ENCODE results near the gene RNF182.
"Not testable (repeated sequence)": the region's sequence is repeated elsewhere in the genome, so short reads cannot be mapped to it uniquely, and the experiment has no call there.

The RNF182 gene

GRCh38 chr6:13952101-13952500, 27.3 kb downstream of the RNF182 start:
- no peak for DNase-seq (ENCODE audit: low read depth)
- TF ChIP-seq CTCF (IDR thresholded peaks at IDR 0.05; ENCODE audit: low read length, missing control alignments): no peak
- no peak overlapping the region for H3K4me3 ChIP-seq (replicated peaks; ENCODE audit: low read depth, low read length)

- TF ChIP-seq CTCF (IDR thresholded peaks at IDR 0.05; ENCODE audit: low read length, missing control alignments): no peak
- H3K4me3 ChIP-seq (replicated peaks; ENCODE audit: low read depth, low read length): no peak overlapping the region
- DNase-seq (ENCODE audit: low read depth): no peak
These were observed 28.4 kb downstream of the RNF182 start for GRCh38 chr6:13953061-13953705.

GRCh38 chr6:13965582-13966127, 40.9 kb downstream of the RNF182 start:
- TF ChIP-seq CTCF (IDR thresholded peaks at IDR 0.05; ENCODE audit: low read length, missing control alignments): no peak
- no peak overlapping the region for H3K4me3 ChIP-seq (replicated peaks; ENCODE audit: low read depth, low read length)

GRCh38 chr6:13971303-13971702, 46.6 kb downstream of the RNF182 start:
- no peak for TF ChIP-seq CTCF (IDR thresholded peaks at IDR 0.05; ENCODE audit: low read length, missing control alignments)
- no peak overlapping the region for H3K4me3 ChIP-seq (replicated peaks; ENCODE audit: low read depth, low read length)
- no peak for DNase-seq (ENCODE audit: low read depth)

More at GRCh38 chr6:13965582-13966127, 40.9 kb downstream of the RNF182 start:
- DNase-seq (ENCODE audit: low read depth): no peak

- DNase-seq (ENCODE audit: low read depth); H3K4me3 ChIP-seq (replicated peaks; ENCODE audit: low read depth, low read length): not testable (repeated sequence)
These were observed 47.9 kb downstream of the RNF182 start for GRCh38 chr6:13972602-13973001.

- DNase-seq (ENCODE audit: low read depth); H3K4me3 ChIP-seq (replicated peaks; ENCODE audit: low read depth, low read length): not testable (repeated sequence)
These were observed 48.7 kb downstream of the RNF182 start for GRCh38 chr6:13973422-13973821.

- DNase-seq (ENCODE audit: low read depth): no peak
- H3K4me3 ChIP-seq (replicated peaks; ENCODE audit: low read depth, low read length): no peak overlapping the region
- TF ChIP-seq CTCF (IDR thresholded peaks at IDR 0.05; ENCODE audit: low read length, missing control alignments): no peak
These were observed 53.4 kb downstream of the RNF182 start for GRCh38 chr6:13978102-13978640.

GRCh38 chr6:13978787-13979186, 54.0 kb downstream of the RNF182 start:
- DNase-seq (ENCODE audit: low read depth): no peak
- no peak for TF ChIP-seq CTCF (IDR thresholded peaks at IDR 0.05; ENCODE audit: low read length, missing control alignments)
- H3K4me3 ChIP-seq (replicated peaks; ENCODE audit: low read depth, low read length): no peak overlapping the region
